Activated CD8-positive, alpha-beta T cell treated with anti-CD3 and anti-CD28 coated beads for 36 hours (primary cell): ENCODE results near the gene LDLR. TPM values are rescaled to one million over a fixed set of nuclear protein-coding genes. Genes with fewer than 3 reads are reported as not detected.
"Not testable (repeated sequence)": the region's sequence is repeated elsewhere in the genome, so short reads cannot be mapped to it uniquely, and the experiment has no call there.

ENCODE experiments used
- ATAC-seq: fragments of 200-7000 bp; cut with Tn5 transposase; one replicate; pipeline ENCODE4 v1.10.0; 2021; ENCODE audit warnings: mild to moderate bottlenecking, moderate library complexity
- CTCF ChIA-PET: fragments of 350-600 bp; sonication (Branson Sonifier 250); formaldehyde crosslinking; loops from one replicate; lab custom pipeline; 2021; ENCODE audit warnings: antibody characterized with exemption; lab: Charles Lee
- POLR2A ChIA-PET: fragments of 350-600 bp; sonication (Branson Sonifier 250); formaldehyde crosslinking; loops from one replicate; lab custom pipeline; 2021; ENCODE audit warnings: antibody characterized with exemption; lab: Charles Lee
- DNase-seq: peaks from one replicate; pipeline ENCODE4 v3.0.0-alpha.2; 2020
- H3K27ac Mint-ChIP-seq: one replicate; pipeline ENCODE4 v1.8.0; 2021; ENCODE audit warnings: mild to moderate bottlenecking, mixed read lengths
- H3K27me3 Mint-ChIP-seq: one replicate; pipeline ENCODE4 v1.8.0; 2021; ENCODE audit warnings: mixed read lengths
- H3K36me3 Mint-ChIP-seq: one replicate; pipeline ENCODE4 v1.8.0; 2021; ENCODE audit warnings: low read depth, mixed read lengths
- H3K4me1 Mint-ChIP-seq: one replicate; pipeline ENCODE4 v1.8.0; 2021; ENCODE audit warnings: low read depth, mixed read lengths
- H3K4me3 Mint-ChIP-seq: one replicate; pipeline ENCODE4 v1.8.0; 2021; ENCODE audit warnings: mild to moderate bottlenecking, moderate library complexity, mixed read lengths
- H3K9me3 Mint-ChIP-seq: one replicate; pipeline ENCODE4 v1.8.0; 2021; ENCODE audit warnings: mixed read lengths
- CTCF ChIP-seq: fragments of 200-600 bp; IDR thresholded peaks from one replicate; pipeline ENCODE4 v1.8.0; 2022; ENCODE audit warnings: antibody characterized with exemption, mild to moderate bottlenecking
- intact Hi-C: fragments of 100-400 bp; cut with micrococcal nuclease; formaldehyde crosslinking; loops from one replicate; pipeline ENCODE4 v1.10.0; 2022
- total RNA-seq, 2 experiments: library from RNA; stranded (reverse); gene quantifications; one replicate each; pipeline ENCODE4 v1.2.3, GENCODE V29; 2021

The LDLR gene
- total RNA-seq, 2 experiments from 2014 or later, result 54.7 to 56.5 TPM

- H3K4me3 Mint-ChIP-seq, result no peak overlapping the region
- H3K9me3 Mint-ChIP-seq, result peaks cover 3% of the 10 kb centered on the region
- ChIA-PET POLR2A (no interaction called here), CTCF (no interaction called here)
- H3K27ac Mint-ChIP-seq, result no peak overlapping the region
- no peaks in the 10 kb centered on the region for H3K4me1 Mint-ChIP-seq
- TF ChIP-seq CTCF, result no peak
- ATAC-seq, result no peak
- no peaks in the 10 kb centered on the region for H3K27me3 Mint-ChIP-seq
- intact Hi-C loops, result no loop called here
- peaks cover 1% of the 10 kb centered on the region for H3K36me3 Mint-ChIP-seq
- DNase-seq, result no peak
Observed at GRCh38 chr19:11159598-11160439, 70.6 kb downstream of the LDLR start.

- CTCF ChIA-PET, DNase-seq, H3K4me1 Mint-ChIP-seq, H3K27ac Mint-ChIP-seq, H3K36me3 Mint-ChIP-seq, H3K27me3 Mint-ChIP-seq, POLR2A ChIA-PET, H3K4me3 Mint-ChIP-seq, H3K9me3 Mint-ChIP-seq, ATAC-seq, intact Hi-C loops: not testable (repeated sequence)
Observed at GRCh38 chr19:11160440-11160768, 71.1 kb downstream of the LDLR start.

DNA sequence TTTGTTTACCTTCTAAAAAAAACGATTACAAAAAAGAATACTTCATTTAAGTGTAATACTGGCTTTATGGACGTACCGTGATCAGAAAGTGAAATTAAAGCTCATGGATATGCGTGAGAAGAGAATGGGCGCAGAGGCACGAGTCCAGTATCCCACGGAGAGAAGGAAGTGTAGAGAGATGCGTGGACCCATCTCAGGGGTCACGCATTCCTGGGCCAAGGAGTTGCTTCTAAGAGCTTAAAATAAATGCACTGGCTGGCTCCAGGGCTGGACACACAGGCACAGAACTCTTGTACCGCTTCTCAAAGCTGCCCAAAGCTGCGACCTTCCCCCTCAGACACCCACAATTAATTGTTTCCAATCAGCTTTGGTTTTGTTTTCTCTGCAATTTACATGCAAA, 75.0 kb downstream of the LDLR start:
- no peaks in the 10 kb centered on the region for H3K36me3 Mint-ChIP-seq
- no peak for ATAC-seq
- peaks cover 3% of the 10 kb centered on the region for H3K9me3 Mint-ChIP-seq
- TF ChIP-seq CTCF, result no peak
- ChIA-PET CTCF (interaction anchor here (0.9 to 1.5 kb wide), 4 partner anchors 13 to 155 kb away, joined by 3 to 4 read pairs (median 3); no protein-coding TSS in a partner anchor), POLR2A (interaction anchor here (2.1 kb wide), 1 partner anchor 10 kb away, joined by 9 read pairs; the partner anchor contains the start of gene SPC24)
- no peaks in the 10 kb centered on the region for H3K27me3 Mint-ChIP-seq
- intact Hi-C loops, result no loop called here
- H3K4me3 Mint-ChIP-seq, result no peak overlapping the region
- DNase-seq, result no peak
- H3K27ac Mint-ChIP-seq, result no peak overlapping the region
- no peaks in the 10 kb centered on the region for H3K4me1 Mint-ChIP-seq

- H3K4me1 Mint-ChIP-seq, result no peaks in the 10 kb centered on the region
- ChIA-PET CTCF (interaction anchor here (0.9 to 1.4 kb wide), 2 partner anchors 27 to 156 kb away, joined by 3 to 4 read pairs; no protein-coding TSS in a partner anchor), POLR2A (interaction anchor here (0.6 to 2.1 kb wide), 2 partner anchors 10 to 104 kb away, joined by 3 to 9 read pairs; partner anchors contain the start of gene SPC24)
- intact Hi-C loops, result no loop called here
- H3K36me3 Mint-ChIP-seq, result no peaks in the 10 kb centered on the region
- no peak for ATAC-seq
- H3K9me3 Mint-ChIP-seq, result peaks cover 3% of the 10 kb centered on the region
- DNase-seq, result no peak
- no peak overlapping the region for H3K4me3 Mint-ChIP-seq
- no peak for TF ChIP-seq CTCF
- H3K27me3 Mint-ChIP-seq, result no peaks in the 10 kb centered on the region
- no peak overlapping the region for H3K27ac Mint-ChIP-seq
Observed at GRCh38 chr19:11164879-11165406, 75.7 kb downstream of the LDLR start.

DNA sequence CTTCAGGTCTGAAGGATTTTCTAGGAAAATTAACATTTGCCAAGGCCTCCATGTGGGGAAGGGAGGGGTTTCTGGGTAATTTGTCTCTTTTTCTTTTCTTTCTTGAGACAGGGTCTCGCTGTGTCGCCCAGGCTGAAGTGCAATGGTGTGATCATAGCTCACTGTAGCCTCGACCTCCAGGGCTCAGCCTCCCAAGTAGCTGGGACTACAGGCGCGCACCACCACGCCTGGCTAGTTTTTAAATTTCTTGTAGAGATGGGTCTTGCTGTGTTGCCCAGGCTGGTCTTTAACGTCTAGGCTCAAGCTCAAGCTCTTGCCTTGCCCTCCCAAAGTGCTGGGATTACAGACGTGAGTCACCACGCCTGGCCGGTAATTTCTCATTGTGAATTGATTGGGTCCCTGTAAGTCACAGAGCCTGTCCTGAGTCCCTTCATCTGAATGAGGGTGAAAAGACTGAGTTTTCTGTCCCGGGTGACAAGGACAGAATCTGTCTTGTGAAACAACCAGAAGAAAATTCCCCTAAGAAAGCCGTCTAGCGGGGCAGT, 76.3 kb downstream of the LDLR start:
- Mint-ChIP-seq H3K9me3 (no peaks in the 10 kb centered on the region), H3K27me3 (no peaks in the 10 kb centered on the region), H3K36me3 (no peaks in the 10 kb centered on the region), H3K4me1 (no peaks in the 10 kb centered on the region), H3K27ac (no peak overlapping the region), H3K4me3 (no peak overlapping the region)
- TF ChIP-seq CTCF, result no peak
- intact Hi-C loops, result no loop called here
- POLR2A ChIA-PET, result no interaction called here
- DNase-seq (no peak), ATAC-seq (no peak)
- CTCF ChIA-PET, result no interaction called here
